HG03060 (cell line): ENCODE results near the gene SENP2.
"Not testable (repeated sequence)": the region's sequence is repeated elsewhere in the genome, so short reads cannot be mapped to it uniquely, and the experiment has no call there.

Experiments used
- ATAC-seq: cut with Tn5 transposase; IDR thresholded peaks from one replicate; pipeline ENCODE4 v1.9.1; 2021; ENCODE audit warnings: low read depth, moderate number of reproducible peaks; ENCODE audit not compliant: unreplicated experiment

The SENP2 gene

DNA sequence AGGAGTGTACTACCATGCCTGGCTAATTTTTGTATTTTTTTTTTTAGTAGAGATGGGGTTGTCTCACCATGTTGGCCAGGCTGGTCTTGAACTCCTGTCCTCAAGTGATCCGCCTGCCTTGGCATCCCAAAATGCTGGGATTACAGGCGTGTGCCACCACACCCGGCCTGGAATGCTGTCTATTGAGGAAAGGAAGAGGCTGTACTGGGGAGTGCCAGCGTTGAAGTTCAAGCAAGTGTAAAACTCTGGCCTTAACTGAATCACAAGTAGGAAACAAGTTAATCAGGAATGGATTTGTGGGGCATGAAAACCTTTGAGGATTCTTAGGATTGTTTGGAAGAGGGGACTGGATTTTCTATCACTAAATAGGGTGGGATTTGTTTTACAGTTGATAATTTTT, 1.4 kb upstream of the SENP2 start:
- no peak for ATAC-seq

DNA sequence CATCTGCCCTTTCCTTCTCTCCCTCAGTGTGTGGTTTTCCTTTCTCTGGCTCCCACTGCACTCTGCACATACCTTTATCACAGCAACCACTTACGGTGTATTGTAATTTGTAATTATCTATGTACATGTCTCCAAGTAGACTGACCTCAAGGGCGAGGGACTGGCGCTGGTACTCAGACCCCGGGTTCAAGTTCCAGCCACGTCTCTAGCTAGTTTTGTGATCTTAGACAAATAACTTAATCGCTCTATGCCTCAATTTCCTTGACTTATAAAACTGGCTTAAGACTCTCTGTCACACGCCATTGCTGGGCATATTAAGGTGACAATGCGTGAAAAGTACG, 607 bp upstream of the SENP2 start:
- no peak for ATAC-seq

DNA sequence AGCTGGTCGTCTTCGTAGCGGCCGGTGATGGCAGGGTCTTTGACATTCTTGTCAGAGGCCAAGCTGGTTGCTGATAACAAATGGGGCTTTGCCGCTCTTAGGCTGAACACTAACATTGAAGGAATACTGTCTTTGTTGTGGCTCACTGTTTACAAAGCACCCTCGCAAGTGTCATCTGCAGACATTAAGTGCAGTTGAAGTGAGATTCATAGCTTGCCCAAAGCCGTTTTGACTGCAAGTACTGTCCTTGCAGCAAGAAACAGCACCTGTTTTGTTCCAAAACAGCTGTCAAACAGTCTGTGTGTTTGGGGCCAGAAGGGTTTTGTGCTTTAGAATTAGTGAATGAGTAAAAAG, 568 bp downstream of the SENP2 start:
- ATAC-seq: no peak

GRCh38 chr3:185594073-185594472, 8.0 kb downstream of the SENP2 start:
- ATAC-seq: no peak

DNA sequence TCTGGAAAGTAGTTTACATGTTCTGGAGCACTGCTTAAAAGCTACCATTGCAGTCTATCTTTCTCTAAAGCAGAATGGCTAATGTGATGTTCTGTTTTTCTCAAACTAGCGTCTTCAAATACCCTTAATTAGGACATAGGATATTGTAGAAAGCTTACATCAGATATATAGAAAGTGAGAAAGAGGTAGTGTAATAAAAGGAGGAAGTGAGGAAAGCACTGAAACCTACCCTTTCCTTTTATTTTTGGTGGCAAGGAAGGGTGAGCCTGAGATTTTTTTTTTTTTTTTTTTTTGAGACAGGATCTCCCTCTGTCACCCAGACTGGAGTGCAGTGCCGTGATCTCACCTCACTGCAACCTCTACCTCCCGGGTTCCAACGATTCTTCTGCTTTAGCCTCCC, 9.4 kb downstream of the SENP2 start:
- no peak for ATAC-seq

- ATAC-seq: no peak
These were observed 19.5 kb downstream of the SENP2 start for GRCh38 chr3:185605566-185605965.

GRCh38 chr3:185606196-185606595, 20.1 kb downstream of the SENP2 start:
- no peak for ATAC-seq

- no peak for ATAC-seq
These were observed 26.9 kb downstream of the SENP2 start for GRCh38 chr3:185613016-185613415.

- no peak for ATAC-seq
These were observed 38.0 kb downstream of the SENP2 start for GRCh38 chr3:185623939-185624665.

- no peak for ATAC-seq
These were observed 39.7 kb downstream of the SENP2 start for GRCh38 chr3:185625784-185626183.

DNA sequence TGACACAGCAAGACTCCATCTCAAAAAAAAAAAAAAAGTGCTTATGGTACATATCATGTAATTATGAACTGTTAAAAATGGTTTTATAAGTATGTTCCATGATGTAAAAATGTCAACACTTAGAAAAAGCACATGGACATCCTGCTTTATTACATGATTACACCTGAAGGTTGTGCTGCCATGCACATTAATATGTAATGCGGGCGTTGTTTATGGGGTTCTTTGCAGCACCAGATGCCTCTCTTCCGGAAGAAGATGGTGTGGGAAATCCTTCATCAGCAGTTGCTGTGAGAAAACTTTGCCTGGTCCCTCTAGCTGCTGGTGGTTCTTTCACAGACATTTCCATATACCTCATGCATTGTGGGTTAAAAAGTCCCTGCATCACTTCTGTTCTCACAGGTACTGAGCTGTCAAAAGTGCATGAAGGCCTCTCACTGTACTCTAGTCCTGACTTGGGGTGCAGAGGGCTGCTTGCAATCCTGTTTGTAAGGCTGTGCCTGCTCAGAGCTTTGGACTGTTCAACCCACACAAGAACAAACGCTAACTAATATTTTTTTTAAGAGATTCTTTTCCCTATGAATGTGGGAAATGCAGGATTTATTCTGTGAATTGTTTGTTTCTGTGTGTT, 43.6 kb downstream of the SENP2 start:
- no peak for ATAC-seq

- ATAC-seq: no peak
These were observed 44.1 kb downstream of the SENP2 start for GRCh38 chr3:185630182-185630622.

- ATAC-seq: no peak
These were observed 45.0 kb downstream of the SENP2 start for GRCh38 chr3:185631108-185631507.

GRCh38 chr3:185631508-185632206, 45.6 kb downstream of the SENP2 start:
- no peak for ATAC-seq

- ATAC-seq: no peak
These were observed 46.9 kb downstream of the SENP2 start for GRCh38 chr3:185632996-185633395.

- no peak for ATAC-seq
These were observed 51.3 kb downstream of the SENP2 start for GRCh38 chr3:185637388-185637787.

GRCh38 chr3:185638651-185639050, 52.6 kb downstream of the SENP2 start:
- not testable (repeated sequence) for ATAC-seq

DNA sequence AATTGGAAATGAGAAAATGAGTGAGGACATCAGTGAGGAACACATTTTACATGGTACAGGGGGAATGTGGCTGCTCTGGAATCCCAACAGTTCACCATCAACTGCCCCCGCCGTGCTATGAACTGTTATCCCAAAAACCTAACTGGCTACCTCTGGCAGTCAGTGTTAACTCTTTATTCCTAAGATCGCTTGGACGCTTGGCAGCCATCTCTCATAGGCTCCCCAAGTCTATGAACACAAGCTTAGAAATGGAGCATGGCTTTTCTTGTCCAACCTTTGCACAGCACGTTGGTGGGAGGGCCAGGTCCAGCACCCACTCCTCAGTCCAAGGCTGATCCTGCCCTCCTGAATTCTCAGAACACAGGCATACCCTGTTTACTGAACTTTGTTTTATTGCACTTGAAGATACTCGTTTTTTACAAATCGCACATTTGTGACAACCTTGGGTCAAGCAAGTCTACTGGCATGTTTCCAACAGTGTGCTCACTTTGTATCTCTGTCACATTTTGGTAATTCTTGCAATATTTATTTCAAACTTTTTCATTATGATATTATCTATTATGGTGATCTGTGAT, 53.6 kb downstream of the SENP2 start:
- no peak for ATAC-seq

DNA sequence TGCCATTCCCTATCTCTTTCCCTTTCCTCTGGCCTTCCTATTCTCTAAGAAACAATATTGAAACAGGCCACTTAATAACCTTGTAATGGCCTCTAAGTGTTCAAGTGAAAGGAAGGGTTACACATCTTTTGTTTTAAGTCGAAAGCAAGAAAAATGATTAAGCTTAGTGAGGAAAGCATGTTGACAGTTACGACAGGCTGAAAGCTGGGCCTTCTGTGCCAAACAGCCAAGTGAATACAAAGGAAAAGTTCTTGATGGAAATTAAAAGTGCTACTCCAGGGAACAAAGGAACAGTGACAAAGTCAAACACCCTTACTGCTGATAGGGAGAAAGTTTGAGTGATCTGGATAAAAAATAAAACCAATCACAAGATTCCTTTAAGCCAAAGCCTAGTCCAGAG, 54.2 kb downstream of the SENP2 start:
- no peak for ATAC-seq

DNA sequence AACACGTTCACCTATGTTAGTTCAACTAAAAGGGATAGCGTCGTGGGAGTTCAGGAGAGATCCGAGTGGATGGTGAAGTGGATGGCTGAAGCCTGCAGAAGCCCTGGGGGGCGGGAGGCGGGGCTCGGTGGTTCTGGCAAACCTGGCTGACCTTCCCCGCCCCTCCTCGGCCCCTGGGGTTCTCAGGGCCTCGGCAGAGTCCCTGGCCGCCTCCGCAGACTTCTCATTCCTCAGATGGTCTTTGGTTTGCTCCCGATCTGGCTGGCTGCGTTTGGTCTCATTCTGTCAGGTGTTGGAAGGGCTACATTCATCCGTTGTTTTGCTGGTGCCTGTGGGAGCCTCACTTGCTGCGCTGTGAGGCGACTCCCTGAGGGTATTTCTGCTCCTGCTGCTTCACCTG, 59.1 kb downstream of the SENP2 start:
- not testable (repeated sequence) for ATAC-seq

DNA sequence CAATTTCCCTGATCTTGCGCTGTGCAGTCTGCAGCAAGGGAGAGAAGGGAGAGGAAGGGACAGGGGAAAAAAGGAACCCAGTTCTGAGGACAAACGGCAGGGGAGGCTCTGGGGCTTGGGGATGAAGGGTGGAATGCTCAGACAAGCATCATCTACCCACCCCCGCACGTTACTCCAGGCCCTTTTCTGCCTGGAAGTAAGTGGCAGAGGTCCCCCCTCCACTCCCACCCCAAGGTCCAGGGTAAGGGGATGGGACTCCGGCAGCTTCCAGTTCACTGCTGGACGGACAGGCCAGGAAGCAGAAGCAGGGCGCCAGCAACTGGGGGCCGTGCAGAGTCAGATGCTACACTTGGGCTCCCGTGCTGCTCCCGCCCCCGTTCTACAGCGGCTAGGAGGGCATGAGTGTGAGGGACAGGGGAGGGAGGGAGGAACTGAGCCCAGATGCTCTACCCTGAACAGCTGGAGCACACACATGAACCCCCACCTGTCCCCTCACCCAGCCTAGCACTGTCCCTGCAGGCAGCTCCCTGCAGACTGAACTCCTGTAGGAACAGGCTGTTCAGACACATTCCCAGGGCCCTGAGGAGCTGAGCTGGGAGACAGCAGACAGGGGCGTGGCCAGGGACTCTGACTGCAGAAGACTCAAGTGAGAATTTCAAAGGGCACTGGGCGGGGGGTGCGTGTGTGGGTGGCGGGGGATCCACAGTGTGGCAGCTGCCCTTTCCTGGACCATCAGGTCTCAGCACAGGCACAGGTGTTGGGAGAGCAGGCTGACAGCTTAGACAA, 59.7 kb downstream of the SENP2 start:
- ATAC-seq: no peak
